HG03565 (cell line): ENCODE results near the gene ARHGAP21.
"Not testable (repeated sequence)": the region's sequence is repeated elsewhere in the genome, so short reads cannot be mapped to it uniquely, and the experiment has no call there.

ENCODE experiments used
- ATAC-seq: cut with Tn5 transposase; IDR thresholded peaks from one replicate; pipeline ENCODE4 v1.9.1; 2021; ENCODE audit warnings: mild to moderate bottlenecking, moderate library complexity; ENCODE audit not compliant: unreplicated experiment

Gene ARHGAP21

GRCh38 chr10:24690961-24691512 lies 32.6 kb downstream of the ARHGAP21 start:
- ATAC-seq, result no peak

- ATAC-seq, result no peak
These were observed 37.6 kb downstream of the ARHGAP21 start for GRCh38 chr10:24685958-24686540.

- no peak for ATAC-seq
These were observed 40.1 kb downstream of the ARHGAP21 start for GRCh38 chr10:24683554-24683953.

- ATAC-seq, result no peak
These were observed 42.1 kb downstream of the ARHGAP21 start for GRCh38 chr10:24681572-24682088.

GRCh38 chr10:24680647-24681524 lies 42.8 kb downstream of the ARHGAP21 start:
- no peak for ATAC-seq

GRCh38 chr10:24678757-24679156 lies 44.9 kb downstream of the ARHGAP21 start:
- no peak for ATAC-seq

GRCh38 chr10:24674892-24675632 lies 48.6 kb downstream of the ARHGAP21 start:
- ATAC-seq, result peak; percentile 65

- ATAC-seq, result no peak
These were observed 52.6 kb downstream of the ARHGAP21 start for GRCh38 chr10:24670964-24671670.

GRCh38 chr10:24669285-24669852 lies 54.3 kb downstream of the ARHGAP21 start:
- ATAC-seq, result no peak

GRCh38 chr10:24668247-24668646 lies 55.4 kb downstream of the ARHGAP21 start:
- no peak for ATAC-seq

GRCh38 chr10:24664991-24665390 lies 58.7 kb downstream of the ARHGAP21 start:
- ATAC-seq, result no peak

- no peak for ATAC-seq
These were observed 62.3 kb downstream of the ARHGAP21 start for GRCh38 chr10:24661376-24661775.

- ATAC-seq, result not testable (repeated sequence)
These were observed 65.4 kb downstream of the ARHGAP21 start for GRCh38 chr10:24658319-24658718.

- ATAC-seq, result not testable (repeated sequence)
These were observed 67.4 kb downstream of the ARHGAP21 start for GRCh38 chr10:24656326-24656725.

GRCh38 chr10:24652381-24652957 lies 71.2 kb downstream of the ARHGAP21 start:
- ATAC-seq, result peak; percentile 89

GRCh38 chr10:24651923-24652322 lies 71.8 kb downstream of the ARHGAP21 start:
- no peak for ATAC-seq

- no peak for ATAC-seq
These were observed 72.9 kb downstream of the ARHGAP21 start for GRCh38 chr10:24650669-24651391.

GRCh38 chr10:24645784-24646183 lies 77.9 kb downstream of the ARHGAP21 start:
- ATAC-seq, result peak; percentile 27

GRCh38 chr10:24645022-24645421 lies 78.7 kb downstream of the ARHGAP21 start:
- ATAC-seq, result no peak
